ENCODE measurements around the gene RILPL2. TPM values are rescaled to one million over a fixed set of nuclear protein-coding genes. Genes with fewer than 3 reads are reported as not detected.
"Not testable (repeated sequence)": the region's sequence is repeated elsewhere in the genome, so short reads cannot be mapped to it uniquely, and the experiment has no call there.

Gene RILPL2
- total RNA-seq, 2 donors from 2014 or later: 8.3 to 8.6 TPM

GRCh38 chr12:123442774-123443173 lies 6.3 kb upstream of the RILPL2 start:
- 81% methylated on average over 4 of the region's 4 CpGs for WGBS
- Histone ChIP-seq H3K9me3 (no peaks in the 10 kb centered on the region), H3K4me1 (replicated peaks) (no peaks in the 10 kb centered on the region), H3K36me3 (no peaks in the 10 kb centered on the region), H3K27ac (no peak overlapping the region), H3K4me3 (no peak overlapping the region), H3K27me3 (replicated peaks; ENCODE audit: insufficient read depth) (no peaks in the 10 kb centered on the region)
- intact Hi-C loops (cut with DNase I): no loop called here
- TF ChIP-seq POLR2A (IDR thresholded peaks at IDR 0.05) (no peak), POLR2AphosphoS5 (IDR thresholded peaks at IDR 0.05) (no peak)
- DNase-seq (ENCODE audit: low spot score): no peak

DNA sequence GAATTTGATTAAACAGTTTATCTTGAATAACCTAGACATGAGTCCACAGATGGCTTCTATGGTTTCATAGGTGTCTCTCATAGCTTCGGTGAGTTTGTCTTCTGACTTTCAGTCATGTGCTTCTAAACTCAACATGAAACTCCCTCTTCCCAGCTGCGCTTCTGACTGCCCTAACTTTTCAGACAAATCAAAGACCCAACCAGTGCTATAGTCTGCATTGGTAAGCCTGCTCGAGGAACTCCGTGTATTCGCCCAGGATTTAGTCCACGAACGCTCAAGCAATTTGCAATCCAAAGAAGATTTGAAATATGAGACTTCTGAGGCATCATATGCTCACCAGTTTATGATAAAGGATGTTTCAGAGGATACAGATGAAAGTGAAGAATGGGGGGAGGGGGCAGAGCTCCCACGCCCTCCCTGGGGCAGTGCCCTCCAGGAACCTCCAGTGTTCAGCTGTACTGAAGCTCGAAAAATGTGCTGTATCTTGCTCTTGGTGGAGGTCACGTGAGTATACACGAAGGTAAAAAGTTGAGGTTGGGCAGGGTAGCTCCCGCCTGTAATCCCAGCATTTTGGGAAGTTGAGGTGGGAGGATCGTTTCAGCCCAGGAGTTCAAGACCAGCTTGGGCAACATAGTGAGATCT lies 5.2 kb upstream of the RILPL2 start:
- no peak for DNase-seq (ENCODE audit: low spot score)
- no peak for TF ChIP-seq POLR2A (IDR thresholded peaks at IDR 0.05)
- TF ChIP-seq, protein P1, sequence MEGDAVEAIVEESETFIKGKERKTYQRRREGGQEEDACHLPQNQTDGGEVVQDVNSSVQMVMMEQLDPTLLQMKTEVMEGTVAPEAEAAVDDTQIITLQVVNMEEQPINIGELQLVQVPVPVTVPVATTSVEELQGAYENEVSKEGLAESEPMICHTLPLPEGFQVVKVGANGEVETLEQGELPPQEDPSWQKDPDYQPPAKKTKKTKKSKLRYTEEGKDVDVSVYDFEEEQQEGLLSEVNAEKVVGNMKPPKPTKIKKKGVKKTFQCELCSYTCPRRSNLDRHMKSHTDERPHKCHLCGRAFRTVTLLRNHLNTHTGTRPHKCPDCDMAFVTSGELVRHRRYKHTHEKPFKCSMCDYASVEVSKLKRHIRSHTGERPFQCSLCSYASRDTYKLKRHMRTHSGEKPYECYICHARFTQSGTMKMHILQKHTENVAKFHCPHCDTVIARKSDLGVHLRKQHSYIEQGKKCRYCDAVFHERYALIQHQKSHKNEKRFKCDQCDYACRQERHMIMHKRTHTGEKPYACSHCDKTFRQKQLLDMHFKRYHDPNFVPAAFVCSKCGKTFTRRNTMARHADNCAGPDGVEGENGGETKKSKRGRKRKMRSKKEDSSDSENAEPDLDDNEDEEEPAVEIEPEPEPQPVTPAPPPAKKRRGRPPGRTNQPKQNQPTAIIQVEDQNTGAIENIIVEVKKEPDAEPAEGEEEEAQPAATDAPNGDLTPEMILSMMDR (IDR thresholded peaks at IDR 0.05): no peak
- TF ChIP-seq POLR2AphosphoS5 (IDR thresholded peaks at IDR 0.05): no peak
- Histone ChIP-seq H3K27me3 (replicated peaks; ENCODE audit: insufficient read depth) (no peaks in the 10 kb centered on the region), H3K4me3 (no peak overlapping the region), H3K4me1 (replicated peaks) (no peaks in the 10 kb centered on the region), H3K9me3 (no peaks in the 10 kb centered on the region), H3K27ac (no peak overlapping the region), H3K36me3 (no peaks in the 10 kb centered on the region)
- WGBS: 91% methylated on average over 13 of the region's 13 CpGs
- intact Hi-C loops (cut with DNase I): no loop called here

- peaks cover 6% of the 10 kb centered on the region for H3K4me1 ChIP-seq (replicated peaks)
- H3K4me3 ChIP-seq: peak overlapping the region; percentile 67 to 85
- no peaks in the 10 kb centered on the region for H3K36me3 ChIP-seq
- no peak for TF ChIP-seq POLR2AphosphoS5 (IDR thresholded peaks at IDR 0.05)
- no peak for TF ChIP-seq POLR2A (IDR thresholded peaks at IDR 0.05)
- TF ChIP-seq, protein P1 (IDR thresholded peaks at IDR 0.05): no peak
- H3K27ac ChIP-seq: peak overlapping the region; percentile 82 to 86
- 41% methylated on average over 5 of the region's 5 CpGs for WGBS
- H3K9me3 ChIP-seq: no peaks in the 10 kb centered on the region
- no peak for DNase-seq (ENCODE audit: low spot score)
- intact Hi-C loops (cut with DNase I): no loop called here
- no peaks in the 10 kb centered on the region for H3K27me3 ChIP-seq (replicated peaks; ENCODE audit: insufficient read depth)
Measured at GRCh38 chr12:123435636-123436016, 858 bp downstream of the RILPL2 start.

GRCh38 chr12:123433615-123434014 lies 2.9 kb downstream of the RILPL2 start:
- H3K4me3 ChIP-seq: no peak overlapping the region

DNA sequence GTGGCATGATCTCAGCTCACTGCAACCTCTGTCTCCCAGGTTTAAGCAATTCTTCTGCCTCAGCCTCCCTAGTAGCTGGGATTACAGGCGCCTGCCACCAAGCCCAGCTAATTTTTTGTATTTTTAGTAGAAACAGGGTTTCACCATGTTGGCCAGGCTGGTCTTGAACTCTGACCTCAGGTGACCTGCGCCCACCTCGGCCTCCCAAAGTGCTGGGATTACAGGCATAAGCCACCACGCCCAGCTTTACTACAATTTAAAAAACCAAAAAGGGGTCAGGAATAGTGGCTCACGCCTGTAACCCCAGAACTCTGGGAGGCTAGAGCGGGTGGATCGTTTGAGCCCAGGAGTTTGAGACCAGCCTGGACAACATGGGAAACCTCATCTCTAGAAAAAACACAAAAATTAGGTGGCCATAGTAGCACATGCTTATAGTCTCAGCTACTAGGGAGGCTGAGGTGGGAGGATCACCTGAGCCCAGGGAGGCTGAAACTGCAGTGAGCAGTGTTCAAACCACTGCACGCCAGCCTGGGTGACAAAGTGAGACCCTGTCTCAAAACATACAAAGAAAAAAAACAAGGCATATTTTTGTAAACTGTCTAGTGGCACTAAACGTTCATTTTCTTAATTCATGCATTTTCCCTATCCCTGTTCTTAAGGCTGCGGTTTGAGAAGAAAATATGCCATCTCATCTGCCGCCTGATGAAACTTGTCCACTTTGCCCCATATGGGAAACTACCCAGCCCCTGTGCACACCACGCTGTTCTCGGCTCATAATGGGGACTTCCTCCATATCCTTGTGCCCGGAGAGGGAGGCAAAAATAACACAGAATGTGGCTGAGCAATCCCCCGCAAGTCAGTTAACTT lies 4.3 kb downstream of the RILPL2 start:
- peak overlapping the region; percentile 4 to 43 for H3K27ac ChIP-seq
- WGBS: 63% methylated on average over 15 of the region's 15 CpGs
- H3K27me3 ChIP-seq (replicated peaks; ENCODE audit: insufficient read depth); DNase-seq (ENCODE audit: low spot score); H3K9me3 ChIP-seq; H3K36me3 ChIP-seq; H3K4me1 ChIP-seq (replicated peaks): not testable (repeated sequence)
- intact Hi-C loops (cut with DNase I): loop anchor here (5.0 kb wide), 1 partner anchor 35 kb away; no protein-coding TSS in a partner anchor
- peak overlapping the region in 1 of 2 donors; percentile 12 for H3K4me3 ChIP-seq

More at GRCh38 chr12:123433615-123434014, 2.9 kb downstream of the RILPL2 start:
- TF ChIP-seq POLR2AphosphoS5 (IDR thresholded peaks at IDR 0.05): no peak
- no peak for TF ChIP-seq POLR2A (IDR thresholded peaks at IDR 0.05)
- TF ChIP-seq, protein P1 (IDR thresholded peaks at IDR 0.05): no peak
- intact Hi-C loops (cut with DNase I): loop anchor here (5.0 kb wide), 1 partner anchor 36 kb away; no protein-coding TSS in a partner anchor
- no peak for DNase-seq (ENCODE audit: low spot score)
- no peaks in the 10 kb centered on the region for H3K36me3 ChIP-seq
- H3K27me3 ChIP-seq (replicated peaks; ENCODE audit: insufficient read depth): no peaks in the 10 kb centered on the region
- H3K4me1 ChIP-seq (replicated peaks): peaks cover 6% of the 10 kb centered on the region
- peak overlapping the region; percentile 4 to 35 for H3K27ac ChIP-seq
- WGBS: 89% methylated on average over 6 of the region's 6 CpGs
- no peaks in the 10 kb centered on the region for H3K9me3 ChIP-seq

DNA sequence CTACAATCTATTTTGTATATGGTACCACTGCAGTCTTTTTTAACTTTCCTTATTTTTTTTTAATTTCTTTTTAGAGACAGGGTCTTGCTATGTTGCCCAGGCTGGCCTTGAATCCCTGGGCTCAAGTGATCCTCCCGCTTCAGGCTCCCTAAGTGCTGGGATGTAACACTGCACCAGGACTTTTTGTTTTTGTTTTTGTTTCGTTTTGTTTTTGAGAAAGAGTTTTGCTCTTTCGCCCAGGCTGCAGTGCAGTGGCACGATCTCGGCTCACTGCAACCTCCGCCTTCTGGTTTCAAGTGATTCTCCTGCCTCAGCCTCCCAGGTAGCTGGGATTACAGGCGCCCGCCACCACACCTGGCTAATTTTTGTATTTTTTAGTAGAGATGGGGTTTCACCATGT lies 7.4 kb downstream of the RILPL2 start:
- H3K36me3 ChIP-seq; DNase-seq (ENCODE audit: low spot score); H3K4me3 ChIP-seq; H3K4me1 ChIP-seq (replicated peaks); H3K27me3 ChIP-seq (replicated peaks; ENCODE audit: insufficient read depth); H3K27ac ChIP-seq; H3K9me3 ChIP-seq; intact Hi-C loops (cut with DNase I): not testable (repeated sequence)
- WGBS: 95% methylated on average over 8 of the region's 8 CpGs

Measured in prostate gland (tissue), 2 donors.